CD4-positive, alpha-beta T cell treated with Interleukin-2 at 100 ng/mL for 4 hours (primary cell): ENCODE results near the gene RIIAD1.
"Not testable (repeated sequence)": the region's sequence is repeated elsewhere in the genome, so short reads cannot be mapped to it uniquely, and the experiment has no call there.

Experiments
- DNase-seq: peaks from one replicate; pipeline ENCODE4 v3.0.0-alpha.2; 2020; ENCODE audit warnings: low spot score

Gene RIIAD1

GRCh38 chr1:151711044-151711800 lies 10.1 kb upstream of the RIIAD1 start:
- no peak for DNase-seq

GRCh38 chr1:151711951-151712350 lies 9.4 kb upstream of the RIIAD1 start:
- DNase-seq = no peak

DNA sequence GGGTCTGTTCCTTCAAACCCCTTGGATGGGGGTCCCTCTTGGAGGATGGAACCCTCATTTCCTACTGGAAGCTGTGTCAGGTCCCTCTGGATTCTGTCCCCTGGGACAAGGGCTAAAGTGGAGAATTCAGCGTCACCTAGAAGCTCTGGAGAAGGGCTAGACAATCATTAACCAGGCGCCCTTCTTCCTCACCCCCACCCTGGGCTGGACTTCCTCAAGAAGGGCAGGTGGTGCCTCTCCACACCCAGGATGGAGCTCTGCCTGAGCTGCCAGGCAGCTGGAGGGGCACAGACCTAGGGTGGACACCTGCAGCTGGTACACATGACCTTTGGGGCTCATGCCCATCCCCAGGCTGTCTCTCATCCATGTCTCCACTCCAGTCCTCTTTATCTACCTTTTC lies 8.3 kb upstream of the RIIAD1 start:
- DNase-seq = no peak

DNA sequence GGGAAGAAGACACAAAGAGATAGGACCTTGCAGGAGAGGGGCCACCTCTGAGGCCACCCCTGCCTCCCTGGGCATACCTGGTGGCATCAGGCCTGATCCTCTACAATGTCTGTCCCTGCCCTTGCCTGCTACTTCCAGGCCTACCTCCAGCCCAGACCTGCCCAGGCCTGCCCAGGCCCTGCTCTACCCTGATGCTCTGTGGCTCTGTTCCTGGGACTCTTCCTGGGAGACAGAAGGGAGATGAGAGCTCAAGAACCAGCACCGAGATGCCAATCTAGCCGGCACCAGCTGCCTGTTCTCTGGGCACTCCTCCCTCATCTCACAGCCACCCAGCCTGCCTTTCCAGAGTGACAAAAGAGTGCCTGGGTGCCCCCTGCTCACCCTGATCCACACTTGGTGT lies 7.4 kb upstream of the RIIAD1 start:
- no peak for DNase-seq

GRCh38 chr1:151714820-151715725 lies 6.2 kb upstream of the RIIAD1 start:
- DNase-seq = no peak

GRCh38 chr1:151715726-151716404 lies 5.5 kb upstream of the RIIAD1 start:
- no peak for DNase-seq

DNA sequence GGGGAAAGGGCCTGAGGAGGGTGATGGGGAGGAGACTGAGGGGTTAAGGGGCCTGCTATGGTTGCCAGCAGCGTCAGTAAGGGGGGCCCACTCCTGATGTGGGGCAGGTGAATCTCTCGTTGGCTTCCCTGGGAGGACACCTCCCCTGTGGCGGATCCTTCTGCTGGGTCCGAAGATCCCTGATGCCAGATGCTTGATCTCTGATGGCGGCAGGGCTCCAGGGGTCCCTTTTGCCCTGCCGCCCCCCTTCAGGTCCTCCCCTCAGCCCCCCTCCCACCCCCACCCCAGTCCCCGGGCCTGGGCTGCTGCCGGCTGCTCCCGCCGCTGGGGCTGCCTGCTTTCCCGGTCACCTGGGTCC lies 4.9 kb upstream of the RIIAD1 start:
- DNase-seq = no peak

DNA sequence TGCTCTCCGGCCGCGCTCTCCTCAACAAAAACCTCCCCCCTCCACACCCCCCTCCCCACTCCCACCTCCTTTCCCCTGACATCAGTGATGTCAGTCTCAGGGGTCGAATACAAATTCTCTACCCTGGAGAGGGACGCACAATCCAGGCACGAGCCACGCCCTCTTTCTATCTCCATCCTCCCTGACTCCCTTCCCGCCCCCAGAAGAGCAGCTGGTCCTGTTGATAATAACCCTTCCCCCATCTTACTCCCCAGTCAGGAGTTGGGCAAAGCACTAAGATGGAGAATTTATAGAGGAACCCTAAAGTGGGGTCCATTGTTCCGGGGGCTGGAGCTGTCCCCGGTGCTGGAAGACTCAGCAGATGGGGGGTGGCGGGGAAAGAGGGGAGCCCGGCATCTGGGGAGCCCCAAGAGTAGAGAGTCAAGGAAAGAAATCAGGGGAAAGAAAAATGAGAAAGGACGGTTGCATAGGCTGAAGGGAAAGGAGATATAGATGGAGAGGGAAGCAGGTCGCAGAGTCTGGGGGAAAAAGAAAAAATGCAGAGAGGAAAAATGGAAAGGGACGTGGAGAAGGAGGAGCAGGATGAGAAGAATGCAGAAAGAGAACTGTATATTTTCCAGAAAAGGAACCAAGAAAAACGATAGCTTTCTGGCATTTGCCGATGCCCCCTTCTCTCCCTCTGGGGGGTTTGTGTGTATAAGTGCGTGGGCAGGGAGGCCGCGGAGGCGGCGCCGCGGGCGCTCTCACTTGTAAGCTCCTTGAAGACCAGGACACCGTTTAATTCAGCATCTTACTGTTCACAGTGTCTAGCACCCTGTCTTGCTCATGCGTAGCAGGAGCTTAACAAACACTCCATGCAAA lies 4.3 kb upstream of the RIIAD1 start, which contains the start of gene CELF3:
Gene CELF3 (minus strand): TSS at position 33 of the 861 bp plus-strand sequence. CDS start 783 bp downstream, outside the sequence.
- no peak for DNase-seq

DNA sequence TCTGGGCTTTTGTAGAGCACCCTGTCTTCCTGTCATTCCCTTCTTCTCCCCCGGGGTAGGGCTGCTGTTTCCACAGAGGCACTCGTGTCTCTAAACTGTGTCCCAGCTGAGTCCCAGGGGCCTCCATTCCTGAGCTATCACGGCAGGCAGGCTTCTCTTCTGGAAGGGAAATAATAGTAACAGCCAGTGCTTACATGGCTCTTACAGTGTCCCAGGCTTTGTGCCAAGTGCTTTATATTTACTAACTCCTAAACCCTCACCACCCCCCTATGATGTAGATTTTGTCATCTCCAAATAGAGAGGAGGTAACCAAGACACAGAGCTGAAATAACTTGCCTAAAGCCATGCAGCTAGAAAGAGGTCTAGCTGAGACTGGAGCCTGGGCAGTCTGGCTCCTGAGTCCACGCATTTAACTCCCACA lies 3.3 kb upstream of the RIIAD1 start:
- DNase-seq = no peak

- no peak for DNase-seq
Observed at GRCh38 chr1:151718666-151719065, 2.7 kb upstream of the RIIAD1 start.

DNA sequence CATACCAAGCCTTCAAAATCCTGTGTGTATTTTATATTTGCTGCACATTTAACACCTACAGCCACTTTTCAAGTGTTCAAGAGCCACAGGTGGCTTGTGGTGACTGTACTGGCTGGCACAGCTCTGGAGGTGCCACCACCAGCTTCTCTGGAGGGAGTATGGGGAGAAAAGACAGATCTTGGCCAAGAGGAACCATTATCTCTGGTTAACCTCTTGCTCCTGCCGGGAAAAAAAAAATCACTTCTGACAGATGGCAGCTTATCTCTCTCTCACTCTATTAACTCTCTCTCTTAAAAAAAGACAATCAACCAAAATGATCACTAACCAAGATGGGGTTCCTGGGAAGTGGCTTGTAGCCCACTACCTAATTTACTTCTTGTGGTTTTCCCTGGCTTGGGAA lies 1.2 kb upstream of the RIIAD1 start:
- DNase-seq = no peak

GRCh38 chr1:151720554-151720953 lies 768 bp upstream of the RIIAD1 start:
- DNase-seq = peak; percentile 10

GRCh38 chr1:151721788-151722510 lies 627 bp downstream of the RIIAD1 start:
- no peak for DNase-seq

DNA sequence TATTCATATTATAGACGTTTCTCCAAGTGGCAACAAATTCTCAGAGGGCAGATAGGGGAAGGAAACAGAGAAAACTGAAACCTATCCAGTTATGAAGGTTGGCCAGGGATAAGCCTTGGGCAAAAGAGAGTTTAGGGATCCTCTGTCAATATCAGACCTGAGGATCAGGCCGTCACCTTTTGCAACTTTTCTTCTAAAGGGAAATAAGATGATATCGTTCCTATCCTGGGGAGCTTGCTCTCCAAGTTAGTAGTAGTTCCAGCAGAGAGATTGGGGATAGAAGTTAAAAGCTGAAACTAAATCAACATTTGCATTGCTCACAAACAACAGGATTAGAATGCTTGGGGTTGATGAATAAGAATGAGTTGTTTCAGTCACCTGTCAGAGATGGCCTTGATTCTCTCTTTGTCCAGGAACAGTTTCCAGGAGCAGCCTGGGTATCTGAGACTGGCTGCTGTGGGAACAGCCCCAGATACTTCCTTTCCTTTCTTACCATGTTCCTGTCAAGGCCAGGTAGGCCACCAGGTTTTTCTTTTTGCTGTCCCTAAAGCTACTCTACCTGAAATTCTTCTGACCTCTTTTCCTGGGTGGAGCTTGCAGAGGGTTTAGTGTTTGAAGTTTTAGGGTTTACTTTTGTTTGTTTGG lies 2.5 kb downstream of the RIIAD1 start:
- no peak for DNase-seq

DNA sequence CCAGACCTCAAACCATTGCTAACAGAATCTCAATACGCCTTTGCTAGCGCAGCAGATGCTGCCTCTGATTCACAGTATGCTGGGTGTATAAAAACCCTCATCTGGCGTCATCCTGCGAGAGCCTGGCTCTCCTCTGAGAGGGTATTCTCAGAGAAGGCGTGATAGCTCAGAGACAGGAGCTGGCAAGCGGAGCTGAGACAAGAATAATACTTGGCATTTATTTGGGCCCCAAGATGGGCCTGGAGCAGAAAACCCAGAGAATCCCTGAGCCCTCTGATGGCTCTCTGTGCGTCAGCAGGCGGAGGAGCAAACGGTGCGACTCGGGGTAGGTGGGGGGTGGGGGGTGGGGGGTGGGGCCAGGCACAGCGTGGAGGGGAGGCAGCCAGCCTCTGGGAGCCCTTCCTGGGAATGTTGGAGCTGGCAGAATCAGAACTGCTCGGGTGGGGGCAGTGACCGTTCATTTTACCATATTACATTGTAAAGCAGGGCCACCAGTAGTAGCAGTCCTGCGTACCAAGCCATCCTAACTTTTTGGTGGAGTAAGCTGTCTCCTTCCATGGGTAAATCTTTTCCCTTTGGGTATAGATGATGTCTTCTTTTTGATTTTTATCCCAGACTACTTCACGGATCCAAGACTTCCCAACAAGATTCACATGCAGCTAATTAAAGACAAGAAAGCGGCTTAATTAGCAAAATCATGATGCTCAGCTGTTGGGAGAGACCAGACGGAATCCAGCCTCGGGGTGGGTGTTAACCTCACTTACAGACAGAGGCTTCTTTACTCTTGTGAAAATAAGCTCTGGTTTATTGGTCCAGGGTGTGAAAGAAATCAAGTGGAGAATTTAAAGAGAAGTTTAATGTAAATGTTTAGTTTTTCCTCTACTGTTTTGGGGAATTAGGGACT lies 7.1 kb downstream of the RIIAD1 start:
- no peak for DNase-seq

DNA sequence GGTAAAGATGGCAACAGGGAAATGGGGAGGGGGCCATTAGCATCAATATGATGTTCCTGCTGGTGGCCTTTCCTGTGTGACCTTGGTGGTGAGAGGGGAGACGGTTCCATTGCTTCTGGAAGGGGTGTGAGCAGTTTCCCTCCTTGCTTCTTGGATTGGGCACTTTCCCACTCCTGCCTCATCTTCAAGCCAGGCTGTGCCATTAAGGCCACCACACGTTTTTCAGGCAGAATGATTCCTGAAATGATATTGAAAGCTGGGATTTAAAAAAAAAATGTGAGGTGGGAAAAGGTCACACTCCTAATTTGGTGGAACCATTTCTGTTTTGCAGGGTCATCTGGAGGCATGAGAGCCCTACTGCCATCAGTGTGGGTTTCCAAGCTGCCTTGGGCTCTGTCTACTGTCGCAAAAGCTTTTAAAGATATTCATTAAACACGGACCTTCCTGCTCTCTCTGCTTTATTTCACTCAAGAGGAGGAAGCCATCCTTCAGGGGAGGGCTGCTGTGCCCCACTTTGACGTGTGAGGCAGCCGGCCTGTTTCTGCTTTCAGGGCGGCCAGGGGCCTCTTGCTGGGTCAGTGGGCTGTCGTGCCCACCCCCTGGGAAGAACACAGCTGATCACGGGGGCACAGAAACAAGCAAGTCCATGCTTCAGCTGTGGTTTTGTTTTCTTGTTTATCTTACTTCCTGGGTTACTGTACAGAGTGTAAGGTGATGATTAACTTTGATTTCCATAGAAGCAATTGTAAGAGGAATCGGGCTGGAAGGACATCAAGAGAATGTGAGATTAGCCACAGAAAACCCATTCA lies 8.0 kb downstream of the RIIAD1 start:
- no peak for DNase-seq

DNA sequence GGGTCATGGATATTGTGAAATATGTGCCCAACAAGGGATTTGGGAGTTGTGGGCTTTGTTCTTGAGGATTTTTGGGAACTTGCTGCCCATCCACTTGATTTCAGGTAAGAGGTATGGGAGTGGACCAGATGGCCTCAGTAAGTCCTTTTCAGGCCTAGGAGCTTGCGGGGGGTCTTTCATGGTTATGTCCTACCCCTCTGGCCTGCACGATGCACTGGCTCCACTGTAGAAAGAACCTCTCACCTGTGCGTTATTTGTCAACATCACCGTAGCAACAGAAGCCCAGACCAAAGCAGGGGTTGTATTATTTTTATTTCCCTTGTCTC lies 8.6 kb downstream of the RIIAD1 start:
- no peak for DNase-seq

DNA sequence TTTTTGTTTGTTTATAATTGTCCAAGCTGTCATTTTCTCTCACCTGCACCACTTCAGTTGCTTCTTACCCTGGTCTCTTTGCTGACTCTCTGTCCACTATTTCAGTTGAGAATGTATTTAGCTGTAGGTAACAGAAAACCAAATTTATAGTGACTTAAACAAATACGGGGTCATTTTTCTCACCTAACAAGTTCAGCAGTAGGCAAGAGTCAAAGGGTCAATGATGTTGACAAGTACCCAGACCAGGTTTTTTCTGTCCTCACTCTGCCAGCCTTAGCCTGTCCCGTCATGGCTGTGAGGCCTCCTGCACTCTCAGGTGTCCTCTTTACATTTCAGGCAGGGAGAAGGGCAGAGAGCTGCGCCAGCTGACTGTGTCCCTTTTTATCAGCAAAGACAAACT lies 11.8 kb downstream of the RIIAD1 start:
- no peak for DNase-seq

GRCh38 chr1:151733995-151734394 lies 12.7 kb downstream of the RIIAD1 start:
- not testable (repeated sequence) for DNase-seq
